CD4-positive, alpha-beta memory T cell (primary cell): ENCODE results near the gene ADIPOR1. TPM values are rescaled to one million over a fixed set of nuclear protein-coding genes. Genes with fewer than 3 reads are reported as not detected.
"Not testable (repeated sequence)": the region's sequence is repeated elsewhere in the genome, so short reads cannot be mapped to it uniquely, and the experiment has no call there.

Experiments used
- CTCF ChIA-PET: fragments of 350-600 bp; sonication (Branson Sonifier 250); formaldehyde crosslinking; loops from one replicate; lab custom pipeline; 2021; ENCODE audit warnings: inconsistent platforms; ENCODE audit not compliant: partially characterized antibody; lab: Charles Lee
- POLR2A ChIA-PET: fragments of 350-600 bp; sonication (Branson Sonifier 250); formaldehyde crosslinking; loops from one replicate; lab custom pipeline; 2021; ENCODE audit not compliant: partially characterized antibody; lab: Charles Lee
- DNase-seq, 5 donors: peaks; one replicate each; pipeline versions ENCODE4 v3.0.0 to v3.0.0-alpha.2; 2020 to 2022; ENCODE audit warnings: mixed read lengths in 1 of 5
- H3K27ac ChIP-seq: one replicate; pipeline ENCODE4 v1.7.0; 2013; ENCODE audit warnings: low read depth, low read length
- H3K27me3 ChIP-seq: 2 replicates; pipeline ENCODE4 v1.7.0; 2013; ENCODE audit warnings: mild to moderate bottlenecking, low read length, moderate library complexity; ENCODE audit not compliant: insufficient read depth
- H3K36me3 ChIP-seq: 2 replicates; pipeline ENCODE4 v1.7.0; 2013; ENCODE audit warnings: mild to moderate bottlenecking, low read length, moderate library complexity; ENCODE audit not compliant: insufficient read depth
- H3K4me1 ChIP-seq: 2 replicates; pipeline ENCODE4 v1.7.0; 2013; ENCODE audit warnings: mild to moderate bottlenecking, low read length, moderate library complexity; ENCODE audit not compliant: insufficient read depth
- H3K4me3 ChIP-seq, 2 donors: one replicate each; pipeline ENCODE4 v1.7.0; 2013; ENCODE audit warnings: low read length in 2 of 2, mild to moderate bottlenecking in 1 of 2
- H3K9me3 ChIP-seq, 2 donors: one replicate each; pipeline ENCODE4 v1.7.0; 2013; ENCODE audit warnings: low read length in 2 of 2, control low read depth in 1 of 2; ENCODE audit not compliant: control insufficient read depth in 1 of 2
- H3K27ac Mint-ChIP-seq, 7 donors: one replicate each; pipeline ENCODE4 v1.8.0; 2020 to 2021; ENCODE audit warnings: mixed read lengths in 7 of 7, mild to moderate bottlenecking in 6 of 7, inconsistent platforms in 3 of 7, moderate library complexity in 3 of 7
- H3K27me3 Mint-ChIP-seq, 2 donors: one replicate each; pipeline ENCODE4 v1.8.0; 2020 to 2021; ENCODE audit warnings: mixed read lengths in 2 of 2
- H3K36me3 Mint-ChIP-seq, 2 donors: one replicate each; pipeline ENCODE4 v1.8.0; 2020 to 2021; ENCODE audit warnings: mixed read lengths in 2 of 2, inconsistent platforms in 1 of 2, mild to moderate bottlenecking in 1 of 2
- H3K4me1 Mint-ChIP-seq, 4 donors: one replicate each; pipeline ENCODE4 v1.8.0; 2020 to 2021; ENCODE audit warnings: mixed read lengths in 4 of 4, mild to moderate bottlenecking in 1 of 4
- H3K4me3 Mint-ChIP-seq, 8 donors: one replicate each; pipeline ENCODE4 v1.8.0; 2020 to 2021; ENCODE audit warnings: mixed read lengths in 8 of 8, mild to moderate bottlenecking in 7 of 8, moderate library complexity in 6 of 8, inconsistent platforms in 3 of 8
- H3K9me3 Mint-ChIP-seq, 8 donors: one replicate each; pipeline ENCODE4 v1.8.0; 2020 to 2021; ENCODE audit warnings: mixed read lengths in 8 of 8, mild to moderate bottlenecking in 5 of 8, inconsistent platforms in 3 of 8, moderate library complexity in 1 of 8
- intact Hi-C: fragments of 100-400 bp; cut with micrococcal nuclease; formaldehyde crosslinking; loops from one replicate; pipeline ENCODE4 v1.15.1; 2023
- polyA plus RNA-seq, 2 donors: library from polyadenylated mRNA; unstranded; fragments of 300-500 nt; fragmentation: Illumina TruSeq; gene quantifications; one replicate each; pipeline ENCODE4 v1.2.3, GENCODE V29; 2021
- total RNA-seq, 2 experiments: library from RNA; stranded (reverse); gene quantifications; one replicate each; pipeline ENCODE4 v1.2.3, GENCODE V29; 2021

ADIPOR1 gene
- total and polyA plus RNA-seq, 4 experiments from 2014 or later: 52.6 to 164 (median 78.3) TPM

DNA sequence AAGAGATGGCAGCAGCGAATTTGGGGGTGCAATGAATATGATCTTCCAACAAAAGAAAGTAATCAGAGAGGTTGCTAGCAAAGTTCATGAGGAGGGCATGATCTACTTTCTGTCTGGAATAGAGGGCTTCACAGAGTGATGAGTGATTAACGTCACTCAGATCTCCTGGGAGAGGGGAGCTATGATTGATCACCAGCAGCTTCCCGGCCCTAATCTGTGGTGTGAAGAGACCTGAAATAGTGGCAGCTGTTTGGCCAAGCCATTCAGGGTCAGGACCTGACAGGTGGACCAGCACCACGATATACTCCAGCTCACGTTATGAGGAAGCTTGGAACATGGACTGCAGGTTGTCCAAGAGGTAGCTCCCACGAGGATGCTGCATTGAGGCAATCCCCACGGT, 29.1 kb upstream of the ADIPOR1 start:
- intact Hi-C loops: no loop called here
- ChIA-PET POLR2A (no interaction called here), CTCF (no interaction called here)
- Mint-ChIP-seq H3K9me3 (peaks cover 0 to 9% (median 3%) of the 10 kb centered on the region in 8 donors), H3K4me3 (no peak overlapping the region), H3K27ac (peak overlapping the region in 1 of 7 donors; percentile 45), H3K4me1 (no peaks in the 10 kb centered on the region), H3K36me3 (no peaks in the 10 kb centered on the region), H3K27me3 (peaks cover 21 to 23% of the 10 kb centered on the region in 2 donors)
- Histone ChIP-seq H3K9me3 (no peaks in the 10 kb centered on the region), H3K36me3 (no peaks in the 10 kb centered on the region), H3K4me1 (no peaks in the 10 kb centered on the region), H3K27ac (no peak overlapping the region), H3K27me3 (no peaks in the 10 kb centered on the region), H3K4me3 (no peak overlapping the region)
- no peak for DNase-seq

DNA sequence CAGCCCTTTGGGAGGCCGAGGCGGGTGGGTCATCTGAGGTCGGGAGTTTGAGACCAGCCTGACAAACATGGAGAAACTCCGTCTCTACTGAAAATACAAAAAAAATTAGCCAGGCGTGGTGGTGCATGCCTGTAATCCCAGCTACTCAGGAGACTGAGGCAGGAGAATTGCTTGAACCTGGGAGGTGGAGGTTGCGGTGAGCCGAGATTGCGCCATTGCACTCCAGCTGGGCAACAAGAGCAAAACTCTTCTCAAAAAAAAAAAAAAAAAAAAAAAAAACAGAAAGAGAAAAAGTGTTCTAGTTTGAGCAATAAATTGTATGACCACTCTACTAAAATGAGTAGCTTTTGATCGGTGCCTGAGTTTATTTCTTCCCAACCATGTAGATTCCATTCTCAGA, 28.0 kb upstream of the ADIPOR1 start:
- POLR2A ChIA-PET, H3K36me3 ChIP-seq, H3K27ac ChIP-seq, H3K36me3 Mint-ChIP-seq, DNase-seq, H3K27me3 ChIP-seq, H3K4me3 ChIP-seq, H3K27ac Mint-ChIP-seq, H3K4me1 ChIP-seq, H3K4me3 Mint-ChIP-seq, H3K9me3 ChIP-seq, H3K4me1 Mint-ChIP-seq, CTCF ChIA-PET, H3K9me3 Mint-ChIP-seq, intact Hi-C loops: not testable (repeated sequence)
- H3K27me3 Mint-ChIP-seq: peaks cover 16 to 17% of the 10 kb centered on the region in 2 donors

DNA sequence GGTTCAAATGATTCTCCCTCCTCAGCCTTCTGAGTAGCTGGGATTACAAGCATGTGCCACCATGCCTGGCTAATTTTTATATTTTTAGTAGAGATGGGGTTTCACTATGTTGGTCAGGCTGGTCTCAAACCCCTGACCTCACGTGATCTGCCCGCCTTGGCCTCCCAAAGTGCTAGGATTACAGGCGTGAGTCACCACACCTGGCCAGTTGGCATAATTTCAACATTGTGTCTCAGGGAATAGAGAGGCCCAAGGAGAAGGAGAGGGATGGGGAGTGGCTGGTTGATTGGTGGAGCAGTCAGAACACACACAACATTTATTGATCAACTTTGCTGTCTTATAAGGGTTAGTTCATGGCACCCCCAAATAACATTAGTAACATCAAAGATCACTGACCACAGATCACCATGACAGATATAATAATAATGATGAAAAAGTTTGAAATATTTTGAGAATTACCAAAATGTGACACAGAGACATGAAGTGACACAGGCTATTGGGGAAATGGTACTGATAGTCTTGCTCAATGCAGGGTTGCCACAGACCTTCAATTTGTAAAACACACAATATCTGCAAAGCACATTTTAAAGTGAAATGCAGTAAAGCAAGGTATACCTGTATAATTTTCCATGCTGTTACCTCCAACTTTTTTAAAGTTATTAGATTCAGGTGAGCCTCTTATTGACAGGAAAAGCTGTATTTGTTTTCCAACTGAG, 24.8 kb upstream of the ADIPOR1 start:
- Mint-ChIP-seq H3K27ac (no peak overlapping the region), H3K27me3 (peaks cover 18 to 21% of the 10 kb centered on the region in 2 donors), H3K9me3 (no peaks in the 10 kb centered on the region), H3K4me1 (peaks cover 0 to 3% (median under 1%) of the 10 kb centered on the region in 4 donors), H3K4me3 (no peak overlapping the region), H3K36me3 (no peaks in the 10 kb centered on the region)
- no peaks in the 10 kb centered on the region for H3K36me3 ChIP-seq
- H3K27ac ChIP-seq: no peak overlapping the region
- no peak for DNase-seq
- ChIA-PET POLR2A (no interaction called here), CTCF (no interaction called here)
- no peaks in the 10 kb centered on the region for H3K9me3 ChIP-seq
- no peaks in the 10 kb centered on the region for H3K27me3 ChIP-seq
- H3K4me3 ChIP-seq: no peak overlapping the region
- intact Hi-C loops: no loop called here
- no peaks in the 10 kb centered on the region for H3K4me1 ChIP-seq

DNA sequence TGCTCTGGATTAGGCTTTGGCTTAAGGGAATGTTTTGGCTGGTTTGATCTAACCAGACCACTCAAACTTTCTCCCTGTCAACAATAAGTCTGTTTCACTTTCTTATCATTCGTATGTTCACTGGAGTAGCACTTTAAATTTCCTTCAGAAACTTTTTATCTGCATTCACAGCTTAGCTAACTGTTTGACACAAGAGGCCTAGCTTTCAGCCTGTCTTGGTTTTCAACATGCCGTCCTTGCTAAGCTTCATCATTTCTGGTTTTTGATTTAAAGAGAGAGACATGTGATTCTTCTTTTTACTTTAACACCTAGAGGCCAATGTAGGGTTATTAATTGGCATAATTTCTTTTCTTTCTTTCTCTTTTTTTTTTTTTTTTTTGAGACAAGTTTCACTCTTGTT, 23.8 kb upstream of the ADIPOR1 start:
- Mint-ChIP-seq H3K36me3 (no peaks in the 10 kb centered on the region), H3K4me1 (peaks cover 0 to 3% (median under 1%) of the 10 kb centered on the region in 4 donors), H3K27ac (no peak overlapping the region), H3K4me3 (no peak overlapping the region), H3K9me3 (no peaks in the 10 kb centered on the region), H3K27me3 (peaks cover 18 to 27% of the 10 kb centered on the region in 2 donors)
- Histone ChIP-seq H3K27me3 (no peaks in the 10 kb centered on the region), H3K9me3 (no peaks in the 10 kb centered on the region), H3K36me3 (no peaks in the 10 kb centered on the region), H3K4me3 (no peak overlapping the region), H3K4me1 (no peaks in the 10 kb centered on the region), H3K27ac (no peak overlapping the region)
- ChIA-PET POLR2A (no interaction called here), CTCF (interaction anchor here (1.3 kb wide), 1 partner anchor 14 kb away, joined by 3 read pairs; no protein-coding TSS in a partner anchor)
- intact Hi-C loops: no loop called here
- no peak for DNase-seq

DNA sequence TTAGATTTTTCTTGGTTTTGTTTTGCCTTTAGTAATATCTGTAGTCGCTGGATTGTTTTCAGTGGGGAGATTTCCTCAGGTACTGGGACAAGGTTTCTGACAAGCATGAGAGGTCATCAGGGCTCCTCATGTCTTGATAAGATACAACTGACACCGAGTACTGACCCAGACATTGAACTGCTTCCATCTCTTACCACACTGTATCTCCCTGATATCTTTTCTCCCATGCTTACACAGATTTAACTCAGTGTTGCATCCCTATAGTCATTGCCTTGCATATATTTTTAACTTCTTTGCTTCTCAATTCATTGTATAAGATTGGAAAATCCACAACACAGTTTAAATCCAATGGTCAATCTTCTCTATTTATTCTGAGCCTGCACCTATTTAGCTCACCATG, 21.3 kb upstream of the ADIPOR1 start:
- no peaks in the 10 kb centered on the region for H3K36me3 Mint-ChIP-seq
- H3K4me3 Mint-ChIP-seq: no peak overlapping the region

DNA sequence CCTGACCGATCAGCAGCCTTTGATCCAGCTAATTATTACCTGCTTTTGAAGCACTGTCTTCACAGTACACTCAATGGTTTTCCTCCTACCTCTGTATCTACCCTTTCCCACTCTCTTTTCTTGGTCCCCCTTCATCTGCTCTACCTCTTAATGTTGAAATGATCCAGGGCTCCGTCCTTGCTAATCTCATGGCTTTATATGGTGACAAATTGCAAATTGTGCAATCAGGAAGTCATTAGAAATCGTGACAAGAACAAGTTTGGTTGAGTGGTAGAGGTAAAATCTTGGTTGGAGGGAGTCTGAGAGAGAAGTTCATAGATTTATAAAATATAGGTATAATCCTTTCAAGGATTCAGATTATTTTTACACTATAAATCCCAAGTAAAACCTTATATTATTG, 18.5 kb upstream of the ADIPOR1 start:
- H3K4me3 Mint-ChIP-seq: no peak overlapping the region
- no peaks in the 10 kb centered on the region for H3K36me3 Mint-ChIP-seq
- Histone ChIP-seq H3K9me3 (no peaks in the 10 kb centered on the region), H3K27ac (no peak overlapping the region), H3K4me3 (no peak overlapping the region), H3K27me3 (no peaks in the 10 kb centered on the region), H3K36me3 (no peaks in the 10 kb centered on the region), H3K4me1 (no peaks in the 10 kb centered on the region)
- peaks cover 21 to 26% of the 10 kb centered on the region in 2 donors for H3K27me3 Mint-ChIP-seq
- no peaks in the 10 kb centered on the region for H3K9me3 Mint-ChIP-seq
- peaks cover 0 to under 1% (median under 1%) of the 10 kb centered on the region in 4 donors for H3K4me1 Mint-ChIP-seq
- no peak overlapping the region for H3K27ac Mint-ChIP-seq
- CTCF ChIA-PET: no interaction called here
- POLR2A ChIA-PET: no interaction called here
- no peak for DNase-seq
- intact Hi-C loops: no loop called here

More for the DNA sequence above, 21.3 kb upstream of the ADIPOR1 start:
- H3K9me3 ChIP-seq: no peaks in the 10 kb centered on the region
- no peak for DNase-seq
- peaks cover 0 to 3% (median under 1%) of the 10 kb centered on the region in 4 donors for H3K4me1 Mint-ChIP-seq
- H3K27ac Mint-ChIP-seq: no peak overlapping the region
- no peaks in the 10 kb centered on the region for H3K4me1 ChIP-seq
- CTCF ChIA-PET: no interaction called here
- H3K27me3 Mint-ChIP-seq: peaks cover 20 to 26% of the 10 kb centered on the region in 2 donors
- H3K4me3 ChIP-seq: no peak overlapping the region
- intact Hi-C loops: no loop called here
- no peaks in the 10 kb centered on the region for H3K36me3 ChIP-seq
- no peak overlapping the region for H3K27ac ChIP-seq
- POLR2A ChIA-PET: interaction anchor here (0.8 kb wide), 1 partner anchor 28 kb away, joined by 4 read pairs; the partner anchor contains the start of gene TMEM183A
- no peaks in the 10 kb centered on the region for H3K27me3 ChIP-seq
- no peaks in the 10 kb centered on the region for H3K9me3 Mint-ChIP-seq

DNA sequence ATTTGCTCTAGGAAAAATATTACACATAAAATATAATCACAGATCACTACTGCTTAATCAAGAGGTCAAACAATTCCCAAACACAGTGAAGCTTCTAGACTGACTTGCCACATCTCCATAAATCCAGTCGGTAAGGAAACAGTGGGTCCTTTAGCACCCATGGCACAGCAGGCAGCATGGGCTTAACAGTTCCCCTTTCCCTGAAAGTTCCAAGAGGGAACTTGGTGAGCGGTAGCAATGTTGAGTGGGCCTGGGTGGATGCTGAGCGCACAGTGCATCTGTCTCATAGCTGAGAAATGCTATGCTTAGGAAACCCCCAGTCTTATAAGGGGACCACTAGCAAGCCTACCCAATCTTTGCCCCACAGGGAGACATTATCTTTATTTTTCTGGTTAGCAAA, 16.7 kb upstream of the ADIPOR1 start:
- peaks cover 17 to 22% of the 10 kb centered on the region in 2 donors for H3K27me3 Mint-ChIP-seq
- peak overlapping the region in 1 of 7 donors; percentile 4 for H3K27ac Mint-ChIP-seq
- H3K4me1 Mint-ChIP-seq: no peaks in the 10 kb centered on the region
- H3K36me3 Mint-ChIP-seq: no peaks in the 10 kb centered on the region
- Histone ChIP-seq H3K27ac (no peak overlapping the region), H3K9me3 (no peaks in the 10 kb centered on the region), H3K4me1 (no peaks in the 10 kb centered on the region), H3K27me3 (no peaks in the 10 kb centered on the region), H3K36me3 (no peaks in the 10 kb centered on the region), H3K4me3 (no peak overlapping the region)
- ChIA-PET CTCF (no interaction called here), POLR2A (no interaction called here)
- no peak for DNase-seq
- H3K4me3 Mint-ChIP-seq: no peak overlapping the region
- intact Hi-C loops: no loop called here
- no peaks in the 10 kb centered on the region for H3K9me3 Mint-ChIP-seq
